Midbrain (tissue), 1 donor: ENCODE results near the gene CCDC28A.
A peak's percentile ranks its signal among the peaks of the same experiment; 100 is the strongest.

Source experiments
- DNase-seq: peaks from one replicate; lab custom pipeline; 2025; lab: John Stamatoyannopoulos, UW

Gene CCDC28A

DNA sequence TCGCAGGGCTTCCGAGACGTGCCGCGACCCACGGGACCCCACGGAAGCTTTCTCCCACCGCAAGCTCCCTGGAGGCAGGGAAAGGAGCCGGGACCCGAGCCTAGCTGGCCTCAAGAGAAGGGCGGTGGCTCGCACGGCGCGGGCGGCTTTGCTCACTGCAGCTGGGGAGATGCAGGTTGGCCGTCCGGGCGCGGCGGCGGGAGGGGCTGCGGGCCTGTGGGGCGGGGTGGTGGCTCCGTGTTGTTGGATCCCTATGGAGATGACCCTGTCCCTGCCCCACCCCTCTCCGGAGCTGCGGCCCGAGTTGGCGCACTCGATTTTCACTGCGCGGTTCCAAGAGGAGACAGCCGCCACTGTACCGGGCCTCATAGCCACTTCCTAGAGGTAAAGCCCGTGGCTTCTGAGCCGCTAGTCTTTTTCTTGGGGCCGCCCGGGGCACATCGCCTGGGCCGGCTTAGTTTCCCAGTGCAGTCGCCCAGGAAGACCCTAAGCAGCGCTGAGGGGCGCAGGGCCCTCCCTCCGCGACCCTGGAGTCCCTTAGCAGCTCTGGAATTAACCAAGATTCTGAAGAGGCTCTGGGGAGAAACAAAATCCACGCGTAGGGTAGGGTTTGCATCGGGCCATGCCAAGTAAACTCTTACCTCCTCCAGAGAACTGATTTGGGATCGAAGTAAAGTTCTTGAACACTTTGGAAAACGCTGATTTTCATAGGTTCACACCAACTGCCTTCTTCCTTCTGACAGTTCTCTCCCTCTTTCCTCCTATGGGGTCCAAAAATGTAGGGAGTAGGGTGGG lies 22.4 kb downstream of the CCDC28A start, which contains the start of gene ECT2L:
ECT2L (plus strand) TSS at position 279 of the 795 bp plus-strand sequence. CDS start 17,188 bp downstream, outside the sequence.
- DNase-seq = no peak

DNA sequence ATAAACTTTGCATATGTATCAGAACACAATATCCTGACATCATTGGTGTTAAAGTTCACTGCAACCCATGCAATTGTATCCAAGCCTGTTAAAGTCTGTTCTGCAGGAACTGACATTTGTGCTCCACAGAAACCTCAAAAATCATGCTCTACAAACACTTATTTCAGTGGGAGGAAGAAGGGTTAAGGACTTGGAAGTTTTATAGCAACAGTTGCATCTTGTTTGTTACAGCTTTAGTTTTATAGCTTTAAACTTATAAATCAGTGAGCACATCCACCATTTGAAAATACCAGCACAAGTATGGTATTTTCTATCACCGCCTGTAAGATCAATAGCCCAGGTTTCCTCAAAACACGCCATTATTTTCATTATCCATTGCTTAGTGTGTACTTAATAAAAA lies 23.2 kb downstream of the CCDC28A start:
- DNase-seq = no peak

DNA sequence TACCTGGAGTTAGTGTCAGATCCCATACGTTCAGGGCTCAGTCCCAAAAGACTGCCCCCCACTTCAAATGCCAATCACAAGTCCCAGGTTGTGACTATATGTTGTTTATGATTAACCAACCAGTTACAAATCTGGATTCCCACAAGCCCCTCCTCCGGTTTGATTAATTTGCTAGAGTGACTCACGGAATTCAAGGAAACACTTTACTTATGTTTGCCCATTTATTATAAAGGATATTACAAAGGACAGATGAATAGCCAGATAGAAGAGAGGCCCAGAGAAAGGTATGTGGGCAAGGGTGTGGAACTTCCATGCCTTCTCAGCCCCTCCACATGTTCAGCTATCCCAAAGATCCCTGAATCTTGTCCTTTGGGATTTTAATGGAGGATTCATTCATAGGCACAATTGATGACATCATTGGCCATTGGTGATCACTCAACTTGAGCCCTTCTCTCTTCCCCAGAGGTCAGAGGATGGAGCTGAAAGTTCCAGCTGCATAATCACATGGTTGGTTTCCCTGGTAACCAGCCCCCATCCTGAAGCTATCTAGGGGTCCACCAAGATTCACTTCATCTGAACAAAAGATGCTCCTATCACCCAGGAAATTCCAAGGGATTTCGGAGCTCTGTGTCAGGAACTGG lies 24.4 kb downstream of the CCDC28A start:
- DNase-seq = no peak

DNA sequence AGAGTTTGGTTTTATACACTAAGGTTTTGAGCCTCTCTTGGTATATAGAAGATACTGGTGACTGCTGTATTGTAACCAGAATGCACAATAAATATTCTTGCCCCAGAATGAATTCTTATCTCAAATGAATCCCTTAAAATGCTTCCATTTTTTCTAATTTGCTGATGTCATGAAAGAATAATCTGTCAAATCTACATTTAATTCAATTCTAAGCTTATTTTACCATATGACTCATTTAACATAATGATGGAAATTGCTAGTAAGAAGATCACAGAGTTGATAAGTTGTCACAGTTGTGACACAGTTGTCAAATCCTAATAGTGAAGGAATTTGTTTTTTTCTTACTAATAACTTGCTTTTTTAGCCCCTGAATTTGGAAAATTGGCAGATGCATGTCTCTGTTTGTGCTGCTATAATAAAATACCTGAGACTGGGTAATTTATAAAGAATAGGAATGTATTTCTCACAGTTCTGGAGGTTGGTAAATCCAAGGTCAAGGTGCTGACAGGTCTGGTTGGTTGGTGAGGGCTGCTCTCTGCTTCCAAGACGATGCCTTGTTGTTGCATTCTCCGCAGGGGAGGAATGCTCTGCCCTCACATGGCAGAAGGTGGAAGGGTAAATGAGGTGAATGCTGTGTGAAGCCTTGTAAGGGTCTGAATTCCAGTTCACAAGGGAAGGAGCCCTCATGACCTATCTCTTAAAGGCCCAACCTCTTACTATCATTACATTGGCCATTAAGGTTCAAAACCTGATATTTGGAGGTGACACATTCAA lies 27.0 kb downstream of the CCDC28A start:
- no peak for DNase-seq

DNA sequence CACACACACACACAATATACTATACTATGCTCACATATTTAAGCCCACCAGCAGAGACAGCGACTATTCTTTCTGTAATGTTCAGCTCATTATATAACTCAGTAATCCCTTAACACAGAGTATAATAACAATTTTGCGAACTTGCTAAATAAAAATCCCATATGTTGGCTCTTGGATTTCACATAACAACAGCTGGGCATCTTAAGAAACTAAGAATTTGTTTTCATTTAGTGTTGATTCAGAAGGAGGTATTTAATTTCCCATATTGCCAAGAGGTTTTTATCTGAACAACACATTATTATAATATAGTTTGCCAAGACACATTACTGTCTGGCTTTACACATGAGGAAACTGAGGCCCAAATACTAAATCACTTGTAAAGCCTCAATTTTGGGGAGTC lies 29.8 kb downstream of the CCDC28A start:
- DNase-seq = no peak

DNA sequence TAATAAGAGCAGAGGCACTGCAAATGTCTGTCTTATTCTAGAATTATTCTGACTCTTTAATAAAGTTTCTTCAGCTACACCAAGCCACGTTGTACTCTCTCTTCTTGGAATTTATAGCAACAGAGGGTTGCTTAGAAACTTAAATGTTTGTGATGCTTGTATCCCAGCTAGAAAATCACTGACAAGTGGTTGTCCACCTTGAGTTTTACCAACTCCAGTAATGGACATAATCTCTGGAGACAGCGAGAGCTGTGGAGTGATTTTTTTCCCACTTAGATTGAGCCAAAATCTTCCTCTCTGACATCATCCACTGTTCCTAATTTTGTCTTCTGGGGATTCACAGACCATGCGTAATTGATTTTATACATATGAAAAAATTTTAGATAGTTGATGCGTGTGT lies 30.3 kb downstream of the CCDC28A start:
- DNase-seq = no peak

DNA sequence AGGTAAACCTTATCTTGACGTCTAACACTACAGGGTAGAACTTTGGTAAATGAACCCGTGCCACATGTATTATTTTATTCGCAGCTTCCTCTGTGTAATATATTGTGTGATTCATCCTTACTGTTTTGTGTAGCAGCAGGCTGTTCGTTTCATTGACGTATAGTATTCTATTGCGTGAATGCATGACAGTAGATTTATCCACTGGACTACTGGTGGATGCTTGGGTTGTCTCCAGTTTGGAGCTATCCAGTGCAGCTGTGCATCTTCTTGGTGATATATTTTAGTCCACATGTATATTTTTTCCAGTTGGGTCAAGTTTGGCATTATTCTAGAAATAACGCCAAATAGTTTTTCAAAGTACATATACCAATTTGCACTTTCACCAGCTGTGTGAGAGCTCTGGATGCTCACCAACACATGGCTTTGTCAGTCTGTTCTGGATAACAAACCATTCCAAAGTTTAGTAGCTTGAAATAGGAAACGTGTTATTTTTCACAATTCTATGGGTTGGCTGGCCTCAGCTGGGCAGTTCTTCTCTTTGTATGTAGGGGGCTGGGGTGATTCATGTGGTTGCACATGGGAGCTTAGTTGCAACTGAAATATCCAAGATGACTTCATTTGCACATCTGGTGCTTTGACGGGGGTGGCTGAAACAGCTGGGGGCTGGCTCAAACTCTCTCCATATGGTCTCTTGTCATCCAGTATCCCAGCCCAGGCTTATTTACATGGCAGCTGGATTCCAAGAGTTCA lies 31.6 kb downstream of the CCDC28A start:
- DNase-seq = no peak

DNA sequence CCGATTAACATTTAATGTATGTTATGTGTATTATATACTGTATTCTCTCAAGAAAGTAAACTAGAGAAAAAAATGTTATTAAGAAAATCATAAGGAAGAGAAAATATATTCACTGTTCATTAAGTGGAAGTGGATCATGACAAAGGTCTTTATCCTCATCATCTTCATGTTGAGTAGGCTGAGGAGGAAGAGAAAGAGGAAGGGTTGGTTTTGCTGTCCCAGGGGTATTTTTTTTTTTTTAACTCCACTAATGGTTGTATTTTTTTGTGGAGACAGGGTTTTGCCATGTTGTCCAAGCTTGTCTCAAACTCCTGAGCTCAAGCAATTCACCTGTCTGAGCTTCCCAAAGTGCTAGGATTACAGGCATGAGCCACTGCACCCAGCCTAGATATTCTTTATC lies 33.3 kb downstream of the CCDC28A start:
- no peak for DNase-seq

DNA sequence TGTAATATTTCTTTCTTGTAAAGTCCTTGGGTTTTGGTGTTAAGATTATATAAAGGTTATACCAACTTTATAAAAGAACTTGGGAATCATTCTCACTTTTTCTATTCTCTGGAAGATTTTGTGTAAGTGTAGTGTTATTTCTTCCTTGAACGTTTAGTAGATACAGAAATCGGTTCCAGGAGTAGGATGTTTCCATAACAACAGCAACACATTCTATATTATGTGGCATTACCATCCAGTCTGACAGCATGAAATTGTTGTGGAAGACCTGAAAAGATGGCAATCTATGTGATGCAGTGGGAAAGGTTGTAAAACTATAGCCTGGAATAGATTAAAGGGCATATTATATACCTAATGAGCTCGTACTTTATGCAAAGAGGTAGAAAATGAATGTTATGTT lies 36.1 kb downstream of the CCDC28A start:
- no peak for DNase-seq

DNA sequence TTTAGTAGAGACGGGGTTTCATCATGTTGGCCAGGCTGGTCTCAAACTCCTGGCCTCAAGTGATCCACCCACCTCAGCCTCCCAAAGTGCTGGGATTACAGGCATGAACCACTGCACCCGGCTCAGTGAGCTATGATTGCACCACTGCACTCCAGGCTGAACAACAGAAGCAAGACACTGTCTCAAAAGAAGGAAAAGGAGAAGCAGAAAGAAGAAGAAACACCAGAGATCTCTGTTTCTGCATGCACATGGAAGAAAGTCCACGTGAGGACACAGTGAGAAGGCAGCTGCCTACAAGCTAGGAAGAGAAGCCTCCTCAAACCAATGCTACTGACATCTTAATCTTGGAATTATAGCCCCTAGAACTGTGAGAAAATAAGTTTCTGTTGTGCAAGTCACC lies 38.3 kb downstream of the CCDC28A start:
- DNase-seq = no peak

DNA sequence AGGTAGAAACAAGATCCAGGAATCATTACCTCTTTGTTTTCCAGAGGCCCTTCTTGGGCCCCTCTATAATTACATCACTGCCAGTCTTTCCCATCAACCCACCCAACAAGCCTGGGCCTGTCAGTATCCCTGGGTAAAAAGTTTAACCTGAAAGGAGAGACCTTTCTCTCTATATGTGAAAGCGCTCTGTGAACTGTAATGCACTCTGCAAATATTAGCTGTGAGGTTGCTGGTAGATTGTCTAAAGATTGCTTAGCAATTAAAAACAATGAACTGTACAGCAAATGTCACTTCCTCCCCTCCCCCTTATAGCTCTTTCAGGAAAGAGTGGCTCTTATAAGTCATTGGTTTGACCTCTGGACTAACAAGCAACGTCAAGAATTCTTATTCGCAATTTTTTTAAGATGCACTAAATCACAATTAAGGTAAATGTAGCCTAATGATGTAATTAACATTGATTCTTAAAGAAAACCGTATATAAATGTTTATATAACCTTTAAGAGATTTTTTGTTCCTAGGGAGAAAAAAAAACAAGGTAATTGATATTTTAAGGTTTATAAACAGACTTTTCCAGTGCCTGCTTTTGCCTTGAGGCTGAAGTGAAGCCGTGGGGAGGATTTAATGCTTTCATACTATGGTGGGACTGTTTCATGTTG lies 40.7 kb downstream of the CCDC28A start:
- DNase-seq = no peak

DNA sequence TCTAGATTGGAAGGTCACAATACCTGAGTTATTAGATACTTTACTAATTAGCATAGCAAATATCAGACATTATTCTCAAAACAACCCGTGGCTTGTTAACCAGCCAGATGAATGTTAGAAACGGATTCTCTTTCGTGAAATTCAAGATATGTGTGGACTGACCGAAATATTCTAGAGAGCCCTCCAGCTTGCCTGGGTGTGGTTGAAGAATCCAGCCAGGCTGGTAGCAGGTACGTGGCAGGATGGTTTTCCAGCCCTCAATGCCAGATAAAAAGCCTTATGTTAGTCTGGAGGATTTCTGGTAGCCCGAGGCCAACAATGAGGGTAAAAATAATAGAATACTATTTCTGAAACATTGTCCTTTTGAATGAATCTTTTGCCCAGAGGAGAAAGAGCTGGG lies 41.7 kb downstream of the CCDC28A start:
- DNase-seq = no peak

DNA sequence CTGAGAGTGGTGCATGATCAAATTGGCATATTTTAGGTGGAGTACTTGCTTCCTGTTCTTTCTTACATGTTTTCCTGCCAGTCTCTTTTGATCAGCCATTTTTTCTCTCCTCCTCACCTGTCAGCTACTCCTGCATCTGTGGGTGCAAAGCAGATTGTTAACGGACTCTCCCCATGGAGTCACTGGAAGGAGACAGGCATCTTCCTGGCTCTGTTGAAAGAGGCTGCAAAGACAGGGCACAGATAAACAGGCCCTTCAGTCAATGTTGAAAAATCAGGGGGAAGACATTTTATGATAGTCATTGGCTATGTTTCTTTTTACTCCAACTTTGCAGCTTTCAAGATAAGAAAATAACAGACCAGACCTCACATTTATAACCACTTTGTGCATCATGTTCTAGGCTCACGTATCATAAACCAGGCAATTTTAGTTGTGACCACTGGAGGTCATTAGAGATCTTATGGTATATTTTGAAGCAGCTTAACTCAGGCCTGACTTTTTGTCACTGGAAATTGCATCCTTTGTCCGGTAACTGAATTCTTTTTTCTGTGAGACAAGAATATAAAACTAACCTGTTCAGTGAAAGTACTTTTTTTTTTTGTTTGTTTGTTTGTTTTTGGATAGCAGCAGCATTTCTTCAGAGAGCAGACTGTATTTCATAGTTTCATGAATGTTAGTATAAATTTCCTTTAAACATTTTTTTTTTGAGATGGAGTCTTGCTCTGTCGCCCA lies 42.4 kb downstream of the CCDC28A start:
- DNase-seq = peak; percentile 76

DNA sequence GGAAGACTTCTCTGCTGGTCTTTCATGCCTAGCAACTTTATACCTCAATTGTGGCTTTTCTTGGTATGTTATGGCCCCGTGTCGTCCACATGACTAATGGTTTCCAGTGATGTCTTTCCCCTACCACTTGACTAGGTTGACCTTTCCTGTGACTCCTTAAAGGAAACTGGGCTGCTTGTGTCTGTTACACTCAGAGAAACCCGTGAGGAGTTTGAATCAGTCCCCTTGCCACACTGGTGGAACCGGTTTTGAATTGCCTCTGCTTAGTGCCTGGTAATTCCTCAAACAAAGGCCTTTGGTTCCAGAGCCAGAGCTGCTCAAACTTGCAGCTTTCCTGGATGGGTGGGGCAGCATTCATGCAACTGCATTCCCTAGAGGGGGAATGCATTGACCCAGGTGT lies 44.2 kb downstream of the CCDC28A start:
- no peak for DNase-seq

DNA sequence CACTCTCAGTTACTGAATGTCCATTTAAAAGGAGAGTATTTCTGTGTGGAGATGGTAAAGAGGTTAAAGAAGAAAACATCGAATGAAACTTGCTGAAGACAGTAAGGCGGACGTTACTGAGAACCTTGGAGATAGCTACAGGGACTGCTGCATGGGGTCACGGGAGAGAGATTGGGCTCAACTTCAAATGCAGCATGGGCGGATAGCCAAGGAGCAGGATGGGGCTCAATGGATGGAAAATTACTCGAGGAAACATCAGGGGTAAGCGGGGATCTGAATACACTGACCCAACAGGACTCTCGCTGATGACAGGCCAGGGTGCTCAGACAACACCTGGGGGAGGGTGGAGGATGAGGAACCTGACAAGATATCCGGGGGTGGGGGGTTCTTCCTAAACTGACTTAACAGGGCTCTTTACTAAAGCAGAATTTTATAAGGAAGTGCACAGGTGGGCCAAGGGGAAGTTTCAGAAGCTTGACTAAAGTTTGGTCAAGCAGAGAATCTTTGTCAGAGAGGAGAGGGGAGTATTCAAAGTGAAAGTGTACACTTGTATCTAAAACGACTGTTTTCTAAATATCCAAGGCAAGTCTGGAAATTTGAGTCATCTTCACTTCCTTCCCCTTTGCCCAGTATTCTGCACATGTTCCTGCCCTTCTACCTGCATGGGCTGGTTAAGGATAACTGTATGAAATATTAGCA lies 45.1 kb downstream of the CCDC28A start:
- no peak for DNase-seq

DNA sequence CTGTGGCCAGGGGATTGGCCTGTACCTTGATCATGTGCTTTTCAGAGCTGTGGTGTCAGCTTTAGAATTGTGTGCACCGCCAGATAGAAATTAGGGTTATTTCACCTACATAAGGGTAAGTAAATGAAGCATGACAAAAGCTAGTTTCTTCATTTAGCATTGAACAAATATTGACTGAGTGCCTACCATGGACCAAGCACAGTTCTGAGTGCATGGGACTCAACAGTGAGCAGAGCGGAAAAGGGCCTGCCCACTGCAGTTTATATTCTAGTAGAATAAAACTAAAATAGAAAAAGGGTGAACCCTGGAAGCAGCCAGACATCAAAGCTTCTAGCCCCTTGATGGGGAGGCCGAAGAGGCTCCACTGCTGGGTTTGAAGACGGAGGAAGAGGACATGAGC lies 48.0 kb downstream of the CCDC28A start:
- DNase-seq = no peak

DNA sequence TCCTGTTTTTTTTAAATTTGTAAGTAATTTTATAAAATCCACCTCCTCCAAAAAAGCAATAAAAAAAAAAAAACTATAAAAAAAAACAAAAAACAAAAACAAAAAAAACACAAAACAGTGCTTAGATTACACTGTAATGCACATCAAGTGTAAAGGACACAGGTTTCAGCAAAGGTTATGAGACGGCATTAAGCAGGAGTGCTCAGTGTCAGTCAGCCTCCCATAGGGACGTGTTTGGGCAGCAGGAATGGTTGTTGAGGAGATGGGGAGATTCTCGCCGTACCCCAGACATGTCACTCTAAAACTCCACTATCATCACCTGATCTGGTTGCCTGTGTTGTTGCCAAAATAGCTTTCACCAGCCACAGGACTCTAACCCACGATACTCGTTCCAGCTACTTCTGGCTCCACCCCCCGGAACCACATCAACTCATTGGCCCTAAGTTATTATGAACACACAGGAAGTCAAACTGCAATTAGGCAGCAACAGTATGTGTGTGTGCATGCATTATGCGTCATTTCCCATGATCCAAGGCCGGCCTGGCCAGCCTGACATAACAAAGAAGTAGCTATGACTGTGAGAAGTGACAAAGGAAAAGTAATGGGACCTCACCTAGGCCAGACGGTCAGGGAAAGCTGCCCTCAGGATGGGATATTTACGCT lies 51.0 kb downstream of the CCDC28A start:
- no peak for DNase-seq

DNA sequence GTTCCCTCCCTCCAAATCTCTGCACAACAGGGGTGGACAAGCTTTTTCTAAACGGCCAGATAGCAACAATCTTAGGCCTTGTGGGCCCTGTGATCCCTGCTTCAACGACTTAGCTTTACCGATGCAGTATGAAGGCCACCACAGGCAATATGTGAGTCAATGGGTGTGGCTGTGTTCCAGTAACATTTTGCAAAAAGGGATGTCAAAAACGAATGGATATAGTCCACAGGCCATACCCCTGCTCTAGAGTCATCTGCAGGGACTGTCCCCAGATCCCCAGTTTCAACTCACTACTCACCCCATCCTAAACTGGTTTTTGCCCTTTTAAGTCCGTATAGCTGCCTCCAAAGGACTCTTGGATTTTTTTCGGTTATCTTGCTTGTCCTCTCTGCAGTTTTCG lies 56.7 kb downstream of the CCDC28A start:
- no peak for DNase-seq

DNA sequence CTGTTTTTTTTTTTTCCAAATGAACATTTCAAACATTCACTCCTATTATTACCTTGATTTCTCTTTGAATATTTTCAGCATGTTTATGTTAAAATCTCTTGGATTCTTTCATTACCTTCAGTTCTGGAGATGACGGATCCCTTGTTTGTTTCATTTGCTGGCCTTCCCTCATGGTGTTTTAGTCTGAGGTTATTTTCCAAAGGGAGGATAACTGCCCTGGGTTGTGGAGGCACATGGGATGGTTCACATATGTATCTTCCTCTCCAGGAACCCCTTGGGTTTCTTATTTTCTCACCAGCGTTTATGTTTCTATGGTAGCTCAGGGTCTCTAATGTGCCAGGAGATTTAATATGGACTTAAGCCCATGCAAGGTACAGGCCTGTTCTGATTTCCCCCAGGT lies 58.6 kb downstream of the CCDC28A start:
- DNase-seq = no peak
